ENCODE measurements around the gene SH3BP1. TPM values are rescaled to one million over a fixed set of nuclear protein-coding genes. Genes with fewer than 3 reads are reported as not detected.

SH3BP1 gene
- total RNA-seq, 6 donors from 2014 or later, result 11.4 to 58.7 (median 31.1) TPM

GRCh38 chr22:37680191-37680851 is 40.9 kb downstream of the SH3BP1 start:
- 71 to 78% methylated on average over 4 to 7 of the region's 7 CpGs for whole genome bisulfite sequencing, 2 donors
- ATAC-seq (ENCODE audit: low FRiP score in 2 of 2) (no peak), DNase-seq (no peak)
- no peaks in the 10 kb centered on the region for H3K27me3 ChIP-seq
- no peak overlapping the region for H3K27ac ChIP-seq
- H3K4me3 ChIP-seq, result no peak overlapping the region
- H3K36me3 ChIP-seq, result peaks cover 0 to 24% (median 13%) of the 10 kb centered on the region in 4 donors
- peaks cover 31 to 44% (median 36%) of the 10 kb centered on the region in 4 donors for H3K4me1 ChIP-seq
- TF ChIP-seq EP300 (IDR thresholded peaks at IDR 0.05) (no peak), POLR2AphosphoS5 (IDR thresholded peaks at IDR 0.05) (no peak), CTCF (IDR thresholded peaks at IDR 0.05) (no peak), POLR2A (IDR thresholded peaks at IDR 0.05) (no peak)
- H3K9me3 ChIP-seq, result no peaks in the 10 kb centered on the region

- TF ChIP-seq CTCF (IDR thresholded peaks at IDR 0.05), result no peak
- no peak for TF ChIP-seq EP300 (IDR thresholded peaks at IDR 0.05)
- no peak for TF ChIP-seq POLR2A (IDR thresholded peaks at IDR 0.05)
- no peak for TF ChIP-seq POLR2AphosphoS5 (IDR thresholded peaks at IDR 0.05)
- ATAC-seq (ENCODE audit: low FRiP score in 2 of 2) (no peak), DNase-seq (no peak)
- 50 to 88% methylated on average over 1 to 2 of the region's 2 CpGs for WGBS, 2 donors
- peaks cover 0 to 24% (median 13%) of the 10 kb centered on the region in 4 donors for H3K36me3 ChIP-seq
- H3K27ac ChIP-seq, result no peak overlapping the region
- H3K4me3 ChIP-seq, result no peak overlapping the region
- no peaks in the 10 kb centered on the region for H3K27me3 ChIP-seq
- H3K9me3 ChIP-seq, result no peaks in the 10 kb centered on the region
- H3K4me1 ChIP-seq, result peaks cover 24 to 43% (median 34%) of the 10 kb centered on the region in 4 donors
Measured at GRCh38 chr22:37681001-37681424, 41.5 kb downstream of the SH3BP1 start.

GRCh38 chr22:37681556-37682049 is 42.1 kb downstream of the SH3BP1 start:
- 27 to 28% methylated on average over 4 to 6 of the region's 6 CpGs for WGBS, 2 donors
- Histone ChIP-seq H3K9me3 (no peaks in the 10 kb centered on the region), H3K4me3 (no peak overlapping the region), H3K4me1 (peaks cover 18 to 39% (median 29%) of the 10 kb centered on the region in 4 donors), H3K36me3 (peaks cover 0 to 24% (median 13%) of the 10 kb centered on the region in 4 donors), H3K27ac (no peak overlapping the region), H3K27me3 (no peaks in the 10 kb centered on the region)
- ATAC-seq (ENCODE audit: low FRiP score in 2 of 2) (peak; percentile 66 to 77), DNase-seq (peak in 1 of 2 donors; percentile 84)
- TF ChIP-seq EP300 (IDR thresholded peaks at IDR 0.05) (no peak), CTCF (IDR thresholded peaks at IDR 0.05) (peak; percentile 82 to 93 (median 90))

GRCh38 chr22:37684803-37685615 is 45.5 kb downstream of the SH3BP1 start:
- TF ChIP-seq POLR2AphosphoS5 (IDR thresholded peaks at IDR 0.05), result no peak
- no peak for TF ChIP-seq CTCF (IDR thresholded peaks at IDR 0.05)
- no peak for TF ChIP-seq EP300 (IDR thresholded peaks at IDR 0.05)
- no peak for TF ChIP-seq POLR2A (IDR thresholded peaks at IDR 0.05)
- Histone ChIP-seq H3K27ac (no peak overlapping the region), H3K27me3 (no peaks in the 10 kb centered on the region), H3K36me3 (peaks cover 4 to 21% (median 9%) of the 10 kb centered on the region in 4 donors), H3K4me3 (no peak overlapping the region), H3K9me3 (no peaks in the 10 kb centered on the region), H3K4me1 (peaks cover 18 to 33% (median 22%) of the 10 kb centered on the region in 4 donors)
- WGBS, 2 donors, result 78 to 82% methylated on average over 16 of the region's 16 CpGs
- DNase-seq (no peak), ATAC-seq (ENCODE audit: low FRiP score in 2 of 2) (no peak)

Measured in upper lobe of left lung (tissue), 6 donors.